Measurements from ENCODE around the gene INVS.

DNA sequence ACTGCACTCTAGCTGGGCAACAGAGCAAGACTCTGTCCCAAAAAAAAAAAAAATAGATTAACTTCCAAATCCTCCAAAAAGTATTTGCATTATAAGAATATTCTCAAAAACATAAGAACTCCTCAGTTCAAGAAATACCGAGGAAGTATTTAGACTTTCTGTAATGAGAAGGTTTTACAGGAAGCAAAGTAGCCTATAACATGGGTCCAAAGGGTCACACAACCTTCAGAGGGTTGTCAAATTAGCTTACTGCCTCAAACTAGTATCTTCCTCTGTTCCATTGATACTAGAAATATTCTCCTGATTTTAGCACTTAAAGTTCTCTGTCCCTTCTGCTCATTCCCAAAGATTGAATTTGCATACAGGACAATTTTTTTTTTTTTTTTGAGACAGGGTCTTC is 121.9 kb downstream of the INVS start:
- TF ChIP-seq CTCF (IDR thresholded peaks at IDR 0.05; ENCODE audit: low read depth, low read length, missing input control) (no peak), RAD21 (IDR thresholded peaks at IDR 0.05) (no peak), MAX (IDR thresholded peaks at IDR 0.05) (no peak), YY1 (IDR thresholded peaks at IDR 0.05) (no peak), JUND (IDR thresholded peaks at IDR 0.05) (no peak), SP1 (IDR thresholded peaks at IDR 0.05) (no peak), GABPA (IDR thresholded peaks at IDR 0.05 in 1 of 2, conservative IDR thresholded peaks at IDR 0.05 in 1 of 2) (no peak), ATF3 (IDR thresholded peaks at IDR 0.05) (no peak), TAF1 (conservative IDR thresholded peaks at IDR 0.05) (no peak)
- TF ChIP-seq, protein P1, sequence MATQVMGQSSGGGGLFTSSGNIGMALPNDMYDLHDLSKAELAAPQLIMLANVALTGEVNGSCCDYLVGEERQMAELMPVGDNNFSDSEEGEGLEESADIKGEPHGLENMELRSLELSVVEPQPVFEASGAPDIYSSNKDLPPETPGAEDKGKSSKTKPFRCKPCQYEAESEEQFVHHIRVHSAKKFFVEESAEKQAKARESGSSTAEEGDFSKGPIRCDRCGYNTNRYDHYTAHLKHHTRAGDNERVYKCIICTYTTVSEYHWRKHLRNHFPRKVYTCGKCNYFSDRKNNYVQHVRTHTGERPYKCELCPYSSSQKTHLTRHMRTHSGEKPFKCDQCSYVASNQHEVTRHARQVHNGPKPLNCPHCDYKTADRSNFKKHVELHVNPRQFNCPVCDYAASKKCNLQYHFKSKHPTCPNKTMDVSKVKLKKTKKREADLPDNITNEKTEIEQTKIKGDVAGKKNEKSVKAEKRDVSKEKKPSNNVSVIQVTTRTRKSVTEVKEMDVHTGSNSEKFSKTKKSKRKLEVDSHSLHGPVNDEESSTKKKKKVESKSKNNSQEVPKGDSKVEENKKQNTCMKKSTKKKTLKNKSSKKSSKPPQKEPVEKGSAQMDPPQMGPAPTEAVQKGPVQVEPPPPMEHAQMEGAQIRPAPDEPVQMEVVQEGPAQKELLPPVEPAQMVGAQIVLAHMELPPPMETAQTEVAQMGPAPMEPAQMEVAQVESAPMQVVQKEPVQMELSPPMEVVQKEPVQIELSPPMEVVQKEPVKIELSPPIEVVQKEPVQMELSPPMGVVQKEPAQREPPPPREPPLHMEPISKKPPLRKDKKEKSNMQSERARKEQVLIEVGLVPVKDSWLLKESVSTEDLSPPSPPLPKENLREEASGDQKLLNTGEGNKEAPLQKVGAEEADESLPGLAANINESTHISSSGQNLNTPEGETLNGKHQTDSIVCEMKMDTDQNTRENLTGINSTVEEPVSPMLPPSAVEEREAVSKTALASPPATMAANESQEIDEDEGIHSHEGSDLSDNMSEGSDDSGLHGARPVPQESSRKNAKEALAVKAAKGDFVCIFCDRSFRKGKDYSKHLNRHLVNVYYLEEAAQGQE (IDR thresholded peaks at IDR 0.05) = no peak

All from liver (tissue), 3 donors.